ENCODE data around the gene VAMP5.

VAMP5 gene

DNA sequence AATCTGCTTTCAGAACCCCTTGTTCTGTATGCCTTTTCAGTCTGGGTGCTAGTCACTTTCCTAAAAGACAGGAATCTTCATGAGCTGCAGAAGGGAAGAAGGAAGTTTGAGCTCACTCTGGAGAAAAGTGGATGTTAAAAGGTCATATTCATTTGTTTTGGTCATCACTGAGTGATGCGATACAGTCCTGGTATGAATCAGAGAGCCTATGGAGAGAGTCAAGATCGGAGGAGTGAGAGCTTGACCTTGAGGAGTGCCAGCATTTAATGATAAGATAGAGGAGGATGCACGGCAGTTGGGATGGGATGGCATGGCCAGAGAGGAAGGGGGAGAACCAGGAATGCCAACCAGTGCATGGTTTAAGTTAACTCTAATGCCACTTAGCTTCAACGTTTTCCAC, 51.4 kb downstream of the VAMP5 start:
- no peak for DNase-seq (ENCODE audit: low read depth)

DNA sequence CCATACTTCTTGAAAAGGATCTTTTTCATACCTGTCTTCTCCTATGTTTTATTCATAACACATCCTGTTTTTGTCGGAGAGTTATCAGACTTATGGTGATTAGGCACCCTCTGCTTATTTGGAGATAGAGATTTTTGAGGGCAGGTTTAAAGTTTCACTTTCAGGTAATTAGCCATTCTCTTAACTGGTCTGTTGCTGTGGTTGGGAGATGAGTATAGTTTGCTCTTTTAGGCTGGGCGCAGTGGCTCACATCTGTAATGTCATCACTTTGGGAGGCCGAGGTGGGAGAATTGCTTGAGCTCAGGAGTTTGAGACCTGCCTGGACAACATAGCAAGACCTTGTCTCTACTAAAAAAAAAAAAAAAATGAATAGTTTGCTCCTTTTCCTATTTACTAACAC, 58.5 kb downstream of the VAMP5 start:
- DNase-seq (ENCODE audit: low read depth): no peak

All from stimulated activated CD8-positive, alpha-beta memory T cell treated with anti-CD3 and anti-CD28 coated beads, Interleukin-12 subunit alpha, Interleukin-12 subunit beta, amount 100 ng/mL, for 4 hours (primary cell).